ENCODE data around the gene LIMCH1.

GRCh38 chr4:41514169-41514568 lies 23.8 kb upstream of the LIMCH1 start:
- TF ChIP-seq CTCF (conservative IDR thresholded peaks at IDR 0.05; ENCODE audit: low read length) (no peak), EZH2phosphoT487 (IDR thresholded peaks at IDR 0.05; ENCODE audit: borderline replicate concordance, low read depth, low read length) (no peak)
